Bronchial epithelial cell (primary cell): ENCODE measurements around the gene AP4E1. TPM values are rescaled to one million over a fixed set of nuclear protein-coding genes. Genes with fewer than 3 reads are reported as not detected.

Experiments
- DNase-seq: peaks from one replicate; pipeline ENCODE4 v3.0.0-alpha.2; 2010; ENCODE audit warnings: low read depth
- FAIRE-seq: peaks from 2 replicates; lab custom pipeline; 2011; peaks lifted over from hg19 to GRCh38; lab: Jason Lieb, UNC
- H3K27me3 ChIP-seq: 2 replicates; pipeline ENCODE4 v1.5.1; 2011; ENCODE audit warnings: low read length; ENCODE audit not compliant: control insufficient read depth, insufficient read depth
- H3K36me3 ChIP-seq: 2 replicates; pipeline ENCODE4 v1.5.1; 2011; ENCODE audit warnings: low read length; ENCODE audit not compliant: control insufficient read depth, insufficient read depth
- H3K4me3 ChIP-seq: 2 replicates; pipeline ENCODE4 v1.5.1; 2011; ENCODE audit warnings: mild to moderate bottlenecking, low read depth, low read length, control low read depth
- CTCF ChIP-seq: IDR thresholded peaks from 2 replicates; pipeline ENCODE4 v1.5.1; 2011; ENCODE audit warnings: mild to moderate bottlenecking, moderate library complexity, low read length, control low read depth, inconsistent platforms; ENCODE audit not compliant: insufficient read depth, severe bottlenecking
- total RNA-seq: library from RNA; depleted of rRNA; stranded (reverse); fragments of >200 nt; gene quantifications from 2 replicates; pipeline ENCODE4 v1.2.1, GENCODE V29; 2014

The AP4E1 gene
- total RNA-seq, 1 donor from 2014 or later = 18.2 TPM

DNA sequence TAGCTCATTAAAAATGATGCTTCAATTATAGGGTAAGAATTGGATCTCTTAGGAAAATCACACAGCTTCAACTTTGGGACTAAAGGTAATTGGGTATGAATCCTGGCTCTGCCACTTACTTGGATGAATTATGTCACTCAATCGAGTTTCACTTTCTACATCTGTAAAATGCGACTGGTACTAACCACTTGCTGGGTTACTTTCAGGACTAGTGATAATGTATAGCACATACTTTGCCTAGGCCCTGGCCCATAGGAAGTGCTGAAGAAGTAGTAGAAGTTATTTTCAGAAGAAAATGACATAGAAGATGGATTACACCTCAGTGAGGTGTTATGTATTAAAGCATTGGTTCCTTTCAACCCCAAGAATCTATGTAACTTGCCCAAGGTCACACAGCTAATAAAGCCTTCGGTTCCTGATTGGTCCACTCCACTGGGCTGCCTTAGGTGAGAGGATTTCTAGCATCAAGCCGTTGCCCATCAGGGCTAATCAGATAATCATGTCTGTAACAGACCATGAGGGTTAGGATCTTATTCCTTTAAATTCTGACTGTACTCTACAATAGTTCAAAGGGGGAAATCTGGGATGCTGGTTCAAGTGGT, 29.4 kb upstream of the AP4E1 start:
- DNase-seq (no peak), FAIRE-seq (no peak)
- no peak for TF ChIP-seq CTCF
- Histone ChIP-seq H3K4me3 (no peak overlapping the region), H3K36me3 (no peaks in the 10 kb centered on the region), H3K27me3 (no peaks in the 10 kb centered on the region)

- Histone ChIP-seq H3K36me3 (no peaks in the 10 kb centered on the region), H3K4me3 (no peak overlapping the region), H3K27me3 (no peaks in the 10 kb centered on the region)
- DNase-seq (no peak), FAIRE-seq (no peak)
- TF ChIP-seq CTCF = no peak
These were observed 28.3 kb upstream of the AP4E1 start for GRCh38 chr15:50880206-50880605.

DNA sequence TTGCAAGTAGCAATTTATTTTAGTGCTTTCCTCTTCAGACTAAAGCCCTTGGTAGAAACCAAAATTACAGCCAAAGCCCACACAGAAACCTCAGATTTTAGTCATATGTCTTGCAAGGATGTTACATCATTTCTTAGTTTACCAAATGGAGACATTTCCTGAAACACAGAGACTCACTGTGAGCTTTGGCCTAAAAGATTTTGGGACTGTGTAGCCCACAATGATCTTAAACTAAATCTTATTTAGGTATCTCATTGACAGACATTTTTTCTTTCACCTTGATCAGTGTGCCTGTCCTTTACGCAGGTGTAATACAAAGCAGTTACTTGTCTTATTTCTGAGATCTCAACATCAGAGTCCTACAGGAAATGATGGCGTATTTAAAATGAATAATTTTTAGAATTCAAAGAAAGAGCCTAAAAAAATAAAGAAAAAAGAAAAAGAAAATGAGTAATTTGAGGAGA, 27.8 kb upstream of the AP4E1 start:
- Histone ChIP-seq H3K36me3 (no peaks in the 10 kb centered on the region), H3K4me3 (no peak overlapping the region), H3K27me3 (no peaks in the 10 kb centered on the region)
- DNase-seq (peak; percentile 74), FAIRE-seq (no peak)
- no peak for TF ChIP-seq CTCF

DNA sequence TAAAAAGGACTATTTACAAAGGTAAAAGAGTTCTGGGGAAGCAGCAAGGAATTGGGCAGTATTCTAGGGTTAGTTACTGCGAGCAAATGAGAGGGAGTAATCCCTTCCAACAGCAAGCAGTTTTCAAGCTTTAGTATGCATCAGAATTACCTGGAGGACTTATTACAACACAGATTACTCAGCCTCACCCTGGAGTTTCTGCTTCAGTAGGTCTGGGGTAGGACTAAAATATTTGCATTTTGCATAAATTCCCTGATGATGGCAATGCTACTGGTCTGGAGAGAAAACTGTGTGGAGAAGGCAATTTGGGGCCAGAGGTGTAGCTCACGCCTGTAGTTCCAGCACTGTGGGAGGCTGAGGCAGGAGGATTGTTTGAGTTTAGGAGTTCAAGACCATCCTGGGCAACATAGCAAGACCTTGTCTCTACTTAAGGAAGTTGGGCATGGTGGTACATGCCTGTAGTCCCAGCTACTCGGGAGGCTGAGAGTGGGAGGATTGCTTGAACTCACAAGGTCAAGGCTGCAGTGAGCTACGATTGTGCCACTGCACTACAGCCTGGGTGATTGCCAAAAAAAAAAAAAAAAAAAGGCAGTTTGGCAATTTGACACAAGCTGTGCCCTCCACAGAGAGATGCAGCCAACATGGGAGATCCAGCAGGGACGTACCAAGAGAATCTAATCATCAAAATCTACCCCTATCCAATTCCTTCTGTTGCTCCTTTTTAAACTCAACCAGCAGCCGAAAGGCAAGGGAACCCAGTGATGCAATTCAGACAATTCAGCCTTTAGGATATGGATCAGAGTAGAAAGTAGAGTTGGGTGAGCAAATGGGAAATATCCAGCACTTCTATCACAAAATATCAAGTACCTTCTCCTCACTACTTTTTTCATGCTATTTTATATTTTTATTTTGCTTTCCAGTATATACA, 27.1 kb upstream of the AP4E1 start:
- no peak for FAIRE-seq
- DNase-seq = peak; percentile 80
- H3K27me3 ChIP-seq = no peaks in the 10 kb centered on the region
- no peaks in the 10 kb centered on the region for H3K36me3 ChIP-seq
- no peak for TF ChIP-seq CTCF
- H3K4me3 ChIP-seq = no peak overlapping the region

DNA sequence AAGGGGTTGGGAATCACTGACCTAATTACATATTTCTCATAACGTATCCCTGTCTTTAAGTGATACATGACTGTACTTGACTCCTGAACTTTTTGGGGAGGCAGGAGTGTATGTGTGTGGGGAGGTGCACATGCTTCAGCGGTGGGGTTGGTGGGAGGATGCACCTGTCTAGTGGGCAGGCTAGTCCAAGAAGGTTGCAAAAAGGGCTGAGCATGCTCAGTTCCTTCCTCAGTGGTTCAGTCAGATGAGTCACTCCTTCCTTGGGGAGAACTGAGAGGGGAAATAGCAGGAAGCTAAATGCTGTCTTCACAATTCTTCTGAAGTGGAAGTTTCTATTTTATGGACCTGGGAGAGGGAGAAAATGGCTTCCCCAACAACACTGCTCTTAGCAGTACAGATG, 24.6 kb upstream of the AP4E1 start:
- Histone ChIP-seq H3K4me3 (no peak overlapping the region), H3K27me3 (no peaks in the 10 kb centered on the region), H3K36me3 (no peaks in the 10 kb centered on the region)
- no peak for FAIRE-seq
- DNase-seq = peak; percentile 80
- no peak for TF ChIP-seq CTCF
